ENCODE data around the gene CD300LB. TPM values are rescaled to one million over a fixed set of nuclear protein-coding genes. Genes with fewer than 3 reads are reported as not detected.

The CD300LB gene
- polyA plus RNA-seq, 3 donors: 88.0 to 102 (median 92.9) TPM

- H3K4me3 Mint-ChIP-seq: no peak overlapping the region
- DNase-seq: no peak
- no peak overlapping the region for H3K27ac Mint-ChIP-seq
- Histone ChIP-seq H3K9me3 (replicated peaks in 1 of 2; ENCODE audit: control insufficient read depth in 1 of 2, insufficient read depth in 1 of 2, low read length in 2 of 2) (no peaks in the 10 kb centered on the region), H3K36me3 (replicated peaks in 1 of 2; ENCODE audit: control insufficient read depth in 1 of 2, insufficient read depth in 2 of 2, low read length in 2 of 2) (no peaks in the 10 kb centered on the region), H3K4me2 (replicated peaks; ENCODE audit: extremely low read depth, low read length, poor library complexity, severe bottlenecking) (no peak overlapping the region), H3K9ac (ENCODE audit: insufficient read depth, low read length, poor library complexity, severe bottlenecking) (no peak overlapping the region), H3K4me3 (replicated peaks in 1 of 3; ENCODE audit: low read depth in 2 of 3, low read length in 3 of 3) (no peak overlapping the region), H3K4me1 (ENCODE audit: control insufficient read depth in 1 of 2, insufficient read depth in 2 of 2, low read length in 2 of 2) (peaks cover 42 to 46% of the 10 kb centered on the region in 2 donors), H2AFZ (ENCODE audit: insufficient read depth, low read depth, low read length, poor library complexity, severe bottlenecking) (no peak overlapping the region), H3K79me2 (ENCODE audit: insufficient read depth, low read length) (no peaks in the 10 kb centered on the region), H3K27me3 (ENCODE audit: control insufficient read depth in 2 of 2, insufficient read depth in 2 of 2, low read length in 2 of 2) (peaks cover 0 to 4% of the 10 kb centered on the region in 2 donors), H3K27ac (ENCODE audit: low read depth in 1 of 2, low read length in 2 of 2) (no peak overlapping the region), H4K20me1 (ENCODE audit: insufficient read depth, low read length) (no peaks in the 10 kb centered on the region)
- peaks cover 0 to 15% (median 3%) of the 10 kb centered on the region in 7 donors for H3K9me3 Mint-ChIP-seq
- WGBS (ENCODE audit: insufficient coverage): 100% methylated on average over 1 of the region's 3 CpGs
- intact Hi-C loops (cut with micrococcal nuclease): no loop called here
- no peak for TF ChIP-seq CTCF (IDR thresholded peaks at IDR 0.05)
- H3K36me3 Mint-ChIP-seq: peaks cover 0 to 7% of the 10 kb centered on the region in 2 donors
- H3K4me1 Mint-ChIP-seq: peaks cover 44% of the 10 kb centered on the region
- H3K27me3 Mint-ChIP-seq (ENCODE audit: low read depth in 3 of 3): peaks cover 12 to 20% (median 16%) of the 10 kb centered on the region in 3 donors
These were observed 41.9 kb upstream of the CD300LB start for GRCh38 chr17:74573169-74573568.

GRCh38 chr17:74571621-74572270 is 40.5 kb upstream of the CD300LB start:
- Histone ChIP-seq H3K4me2 (replicated peaks; ENCODE audit: extremely low read depth, low read length, poor library complexity, severe bottlenecking) (peak overlapping the region; percentile 13), H3K9me3 (replicated peaks in 1 of 2; ENCODE audit: control insufficient read depth in 1 of 2, insufficient read depth in 1 of 2, low read length in 2 of 2) (no peaks in the 10 kb centered on the region), H3K4me1 (ENCODE audit: control insufficient read depth in 1 of 2, insufficient read depth in 2 of 2, low read length in 2 of 2) (peaks cover 57 to 60% of the 10 kb centered on the region in 2 donors), H3K4me3 (replicated peaks in 1 of 3; ENCODE audit: low read depth in 2 of 3, low read length in 3 of 3) (no peak overlapping the region), H3K27me3 (ENCODE audit: control insufficient read depth in 2 of 2, insufficient read depth in 2 of 2, low read length in 2 of 2) (peaks cover 0 to 4% of the 10 kb centered on the region in 2 donors), H3K79me2 (ENCODE audit: insufficient read depth, low read length) (no peaks in the 10 kb centered on the region), H4K20me1 (ENCODE audit: insufficient read depth, low read length) (no peaks in the 10 kb centered on the region), H3K9ac (ENCODE audit: insufficient read depth, low read length, poor library complexity, severe bottlenecking) (no peak overlapping the region), H2AFZ (ENCODE audit: insufficient read depth, low read depth, low read length, poor library complexity, severe bottlenecking) (no peak overlapping the region), H3K36me3 (replicated peaks in 1 of 2; ENCODE audit: control insufficient read depth in 1 of 2, insufficient read depth in 2 of 2, low read length in 2 of 2) (no peaks in the 10 kb centered on the region), H3K27ac (ENCODE audit: low read depth in 1 of 2, low read length in 2 of 2) (peak overlapping the region in 1 of 2 donors; percentile 48)
- peak overlapping the region in 6 of 7 donors; percentile 30 to 89 (median 70) for H3K27ac Mint-ChIP-seq
- H3K9me3 Mint-ChIP-seq: peaks cover 0 to 15% (median 3%) of the 10 kb centered on the region in 7 donors
- intact Hi-C loops (cut with micrococcal nuclease): loop anchor here in 1 of 2 donors (2.0 kb wide), 1 partner anchor 75 kb away; no protein-coding TSS in a partner anchor
- DNase-seq: peak in 2 of 3 donors; percentile 54 to 68
- H3K4me3 Mint-ChIP-seq: no peak overlapping the region
- H3K4me1 Mint-ChIP-seq: peaks cover 55% of the 10 kb centered on the region
- H3K36me3 Mint-ChIP-seq: peaks cover 0 to 7% of the 10 kb centered on the region in 2 donors
- 42% methylated on average over 2 of the region's 4 CpGs for WGBS (ENCODE audit: insufficient coverage)
- peaks cover 12 to 17% (median 13%) of the 10 kb centered on the region in 3 donors for H3K27me3 Mint-ChIP-seq (ENCODE audit: low read depth in 3 of 3)
- TF ChIP-seq CTCF (IDR thresholded peaks at IDR 0.05): no peak
